Activated naive CD8-positive, alpha-beta T cell treated with anti-CD3 and anti-CD28 coated beads, Interleukin-2, amount 10 ng/mL, durations not matched to agents 7 days and 5 days (primary cell): ENCODE results near the gene ZFAND5. TPM values are rescaled to one million over a fixed set of nuclear protein-coding genes. Genes with fewer than 3 reads are reported as not detected.

Source experiments
- ATAC-seq: fragments of 150-1000 bp; cut with Tn5 transposase; one replicate; pipeline ENCODE4 v1.10.0; 2021; ENCODE audit warnings: low read depth, moderate library complexity
- POLR2A ChIA-PET: fragments of 350-600 bp; sonication (Branson Sonifier 250); formaldehyde crosslinking; loops from one replicate; lab custom pipeline; 2021; ENCODE audit warnings: antibody characterized with exemption; lab: Charles Lee
- DNase-seq: peaks from one replicate; pipeline ENCODE4 v3.0.0; 2021
- H3K27ac Mint-ChIP-seq: one replicate; pipeline ENCODE4 v1.8.0; 2022; ENCODE audit warnings: mild to moderate bottlenecking, mixed read lengths
- H3K27me3 Mint-ChIP-seq: one replicate; pipeline ENCODE4 v1.8.0; 2022; ENCODE audit warnings: mild to moderate bottlenecking, moderate library complexity, mixed read lengths
- H3K36me3 Mint-ChIP-seq: one replicate; pipeline ENCODE4 v1.8.0; 2021; ENCODE audit warnings: mild to moderate bottlenecking, mixed read lengths
- H3K4me1 Mint-ChIP-seq: one replicate; pipeline ENCODE4 v1.8.0; 2021; ENCODE audit warnings: mixed read lengths
- H3K4me3 Mint-ChIP-seq: one replicate; pipeline ENCODE4 v1.8.0; 2022; ENCODE audit warnings: mild to moderate bottlenecking, moderate library complexity, mixed read lengths
- H3K9me3 Mint-ChIP-seq: one replicate; pipeline ENCODE4 v1.8.0; 2021; ENCODE audit warnings: mixed read lengths
- total RNA-seq, 2 experiments: library from RNA; stranded (reverse); gene quantifications; one replicate each; pipeline ENCODE4 v1.2.3, GENCODE V29; 2021

The ZFAND5 gene
- total RNA-seq, 2 experiments from 2014 or later, result 83.3 to 83.7 TPM

GRCh38 chr9:72305102-72305546 is 59.9 kb downstream of the ZFAND5 start:
- peaks cover 8% of the 10 kb centered on the region for H3K36me3 Mint-ChIP-seq
- no peak for ATAC-seq
- H3K9me3 Mint-ChIP-seq, result peaks cover 8% of the 10 kb centered on the region
- H3K27me3 Mint-ChIP-seq, result no peaks in the 10 kb centered on the region
- DNase-seq, result no peak
- POLR2A ChIA-PET, result no interaction called here
- no peak overlapping the region for H3K27ac Mint-ChIP-seq
- no peak overlapping the region for H3K4me3 Mint-ChIP-seq
- peaks cover 13% of the 10 kb centered on the region for H3K4me1 Mint-ChIP-seq

- DNase-seq (no peak), ATAC-seq (no peak)
- Mint-ChIP-seq H3K27ac (no peak overlapping the region), H3K27me3 (no peaks in the 10 kb centered on the region), H3K9me3 (peaks cover 8% of the 10 kb centered on the region), H3K36me3 (peaks cover 9% of the 10 kb centered on the region), H3K4me1 (peaks cover 13% of the 10 kb centered on the region), H3K4me3 (no peak overlapping the region)
- POLR2A ChIA-PET, result no interaction called here
Measured at GRCh38 chr9:72304538-72304937, 60.5 kb downstream of the ZFAND5 start.

Other genes starting within 250 kb of the ZFAND5 start
- gene GDA, start 215.8 kb downstream of the ZFAND5 start, total RNA-seq, result not detected
- gene TMC1, start 156.4 kb upstream of the ZFAND5 start, total RNA-seq, result not detected